Measurements from ENCODE around the gene GRHL1. TPM values are rescaled to one million over a fixed set of nuclear protein-coding genes. Genes with fewer than 3 reads are reported as not detected.
"Not testable (repeated sequence)": the region's sequence is repeated elsewhere in the genome, so short reads cannot be mapped to it uniquely, and the experiment has no call there.

The GRHL1 gene
- total RNA-seq, 1 experiment from 2014 or later: 10.3 TPM

DNA sequence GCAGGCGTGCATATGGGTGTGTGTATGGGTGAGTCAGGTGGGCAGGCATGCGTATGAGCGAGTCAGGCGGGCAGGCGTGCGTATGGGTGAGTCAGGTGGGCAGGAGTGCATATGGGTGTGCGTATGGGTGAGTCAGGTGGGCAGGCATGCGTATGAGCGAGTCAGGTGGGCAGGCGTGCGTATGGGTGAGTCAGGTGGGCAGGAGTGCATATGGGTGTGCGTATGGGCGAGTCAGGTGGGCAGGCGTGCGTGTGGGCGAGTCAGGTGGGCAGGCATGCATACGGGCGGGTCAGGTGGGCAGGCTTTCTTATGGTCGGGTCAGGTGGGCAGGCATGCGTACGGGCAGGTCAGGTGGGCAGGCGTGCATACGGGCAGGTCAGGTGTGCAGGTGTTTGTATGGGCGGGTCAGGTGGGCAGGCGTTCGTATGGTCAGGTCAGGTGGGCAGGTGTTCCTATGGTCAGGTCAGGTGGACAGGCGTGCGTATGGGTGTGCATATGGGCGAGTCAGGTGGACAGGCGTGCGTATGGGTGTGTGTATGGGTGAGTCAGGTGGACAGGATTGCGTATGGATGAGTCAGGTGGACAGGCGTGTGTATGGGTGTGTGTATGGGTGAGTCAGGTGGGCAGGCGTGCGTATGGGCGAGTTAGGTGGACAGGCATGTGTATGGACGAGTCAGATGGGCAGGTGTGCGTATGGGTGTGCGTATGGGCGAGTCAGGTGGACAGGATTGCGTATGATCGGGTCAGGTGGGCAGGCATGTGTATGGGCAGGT is 63.1 kb downstream of the GRHL1 start:
- no peak overlapping the region for H3K9ac ChIP-seq (ENCODE audit: low read length)
- H3K9me3 ChIP-seq (ENCODE audit: low read length): no peaks in the 10 kb centered on the region
- peaks cover 4% of the 10 kb centered on the region; the same call in 1 of the 2 replicates for H3K4me1 ChIP-seq (ENCODE audit: insufficient read depth, low read length)
- H3K4me3 ChIP-seq (ENCODE audit: low read length): no peak overlapping the region
- H3K36me3 ChIP-seq (ENCODE audit: low read depth, low read length): no peaks in the 10 kb centered on the region
- POLR2A ChIA-PET (ENCODE audit: unreplicated experiment): no interaction called here
- H3K4me2 ChIP-seq (ENCODE audit: low read length): no peak overlapping the region
- H2AFZ ChIP-seq (ENCODE audit: low read length): no peak overlapping the region
- ATAC-seq (peak; percentile 57), DNase-seq (peak; percentile 72)
- 0 out of 2 replicates have a peak overlapping the region, but pooled peaks have one; percentile 16 for H3K27ac ChIP-seq (ENCODE audit: low read length)
- H3K9me2 ChIP-seq (replicated peaks; ENCODE audit: low read length): no peaks in the 10 kb centered on the region
- intact Hi-C loops (cut with micrococcal nuclease): no loop called here
- CTCF ChIA-PET: no interaction called here
- no peaks in the 10 kb centered on the region for H3F3A ChIP-seq (ENCODE audit: low read length, unreplicated experiment)
- TF ChIP-seq, protein P1, sequence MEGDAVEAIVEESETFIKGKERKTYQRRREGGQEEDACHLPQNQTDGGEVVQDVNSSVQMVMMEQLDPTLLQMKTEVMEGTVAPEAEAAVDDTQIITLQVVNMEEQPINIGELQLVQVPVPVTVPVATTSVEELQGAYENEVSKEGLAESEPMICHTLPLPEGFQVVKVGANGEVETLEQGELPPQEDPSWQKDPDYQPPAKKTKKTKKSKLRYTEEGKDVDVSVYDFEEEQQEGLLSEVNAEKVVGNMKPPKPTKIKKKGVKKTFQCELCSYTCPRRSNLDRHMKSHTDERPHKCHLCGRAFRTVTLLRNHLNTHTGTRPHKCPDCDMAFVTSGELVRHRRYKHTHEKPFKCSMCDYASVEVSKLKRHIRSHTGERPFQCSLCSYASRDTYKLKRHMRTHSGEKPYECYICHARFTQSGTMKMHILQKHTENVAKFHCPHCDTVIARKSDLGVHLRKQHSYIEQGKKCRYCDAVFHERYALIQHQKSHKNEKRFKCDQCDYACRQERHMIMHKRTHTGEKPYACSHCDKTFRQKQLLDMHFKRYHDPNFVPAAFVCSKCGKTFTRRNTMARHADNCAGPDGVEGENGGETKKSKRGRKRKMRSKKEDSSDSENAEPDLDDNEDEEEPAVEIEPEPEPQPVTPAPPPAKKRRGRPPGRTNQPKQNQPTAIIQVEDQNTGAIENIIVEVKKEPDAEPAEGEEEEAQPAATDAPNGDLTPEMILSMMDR (conservative IDR thresholded peaks at IDR 0.05; ENCODE audit: low read depth, low read length): no peak
- TF ChIP-seq EZH2 (IDR thresholded peaks at IDR 0.05; ENCODE audit: low read length, unreplicated experiment) (no peak), EZH2phosphoT487 (IDR thresholded peaks at IDR 0.05; ENCODE audit: borderline replicate concordance, low read length) (no peak; the same call in 1 of the 2 replicates)
- no peaks in the 10 kb centered on the region for H4K20me1 ChIP-seq (ENCODE audit: low read length)
- H3K27me3 ChIP-seq (ENCODE audit: low read length): no peaks in the 10 kb centered on the region
- H3K79me2 ChIP-seq (ENCODE audit: low read length): no peaks in the 10 kb centered on the region
- no TSS peak for BruUV-seq (replicated peaks)

DNA sequence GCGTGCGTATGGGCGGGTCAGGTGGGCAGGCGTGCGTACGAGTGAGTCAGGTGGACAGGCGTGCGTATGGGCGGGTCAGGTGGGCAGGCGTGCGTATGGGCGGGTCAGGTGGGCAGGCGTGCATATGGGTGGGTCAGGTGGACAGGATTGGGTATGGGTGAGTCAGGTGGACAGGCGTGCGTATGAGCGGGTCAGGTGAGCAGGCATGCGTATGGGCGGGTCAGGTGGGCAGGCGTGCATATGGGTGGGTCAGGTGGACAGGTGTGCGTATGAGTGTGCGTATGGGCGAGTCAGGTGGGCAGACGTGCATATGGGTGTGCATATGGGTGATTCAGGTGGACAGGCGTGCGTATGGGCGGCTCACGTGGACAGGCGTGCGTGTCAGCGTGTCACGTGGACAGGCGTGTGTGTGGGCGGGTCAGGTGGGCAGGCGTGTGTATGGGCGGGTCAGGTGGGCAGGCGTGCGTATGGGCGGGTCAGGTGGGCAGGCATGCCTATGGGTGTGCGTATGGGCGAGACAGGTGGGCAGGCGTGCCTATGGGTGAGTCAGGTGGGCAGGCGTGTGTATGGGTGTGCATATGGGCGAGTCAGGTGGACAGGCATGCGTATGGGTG is 64.0 kb downstream of the GRHL1 start:
- H3K36me3 ChIP-seq (ENCODE audit: low read depth, low read length); H3K27me3 ChIP-seq (ENCODE audit: low read length); DNase-seq; H3F3A ChIP-seq (ENCODE audit: low read length, unreplicated experiment); H3K4me1 ChIP-seq (ENCODE audit: insufficient read depth, low read length); H3K9ac ChIP-seq (ENCODE audit: low read length); BruUV-seq (replicated peaks); ATAC-seq; H3K27ac ChIP-seq (ENCODE audit: low read length); POLR2A ChIA-PET (ENCODE audit: unreplicated experiment); H3K9me2 ChIP-seq (replicated peaks; ENCODE audit: low read length); H4K20me1 ChIP-seq (ENCODE audit: low read length); H3K79me2 ChIP-seq (ENCODE audit: low read length); H3K4me3 ChIP-seq (ENCODE audit: low read length); CTCF ChIA-PET; intact Hi-C loops (cut with micrococcal nuclease); H3K9me3 ChIP-seq (ENCODE audit: low read length); H3K4me2 ChIP-seq (ENCODE audit: low read length); H2AFZ ChIP-seq (ENCODE audit: low read length): not testable (repeated sequence)

DNA sequence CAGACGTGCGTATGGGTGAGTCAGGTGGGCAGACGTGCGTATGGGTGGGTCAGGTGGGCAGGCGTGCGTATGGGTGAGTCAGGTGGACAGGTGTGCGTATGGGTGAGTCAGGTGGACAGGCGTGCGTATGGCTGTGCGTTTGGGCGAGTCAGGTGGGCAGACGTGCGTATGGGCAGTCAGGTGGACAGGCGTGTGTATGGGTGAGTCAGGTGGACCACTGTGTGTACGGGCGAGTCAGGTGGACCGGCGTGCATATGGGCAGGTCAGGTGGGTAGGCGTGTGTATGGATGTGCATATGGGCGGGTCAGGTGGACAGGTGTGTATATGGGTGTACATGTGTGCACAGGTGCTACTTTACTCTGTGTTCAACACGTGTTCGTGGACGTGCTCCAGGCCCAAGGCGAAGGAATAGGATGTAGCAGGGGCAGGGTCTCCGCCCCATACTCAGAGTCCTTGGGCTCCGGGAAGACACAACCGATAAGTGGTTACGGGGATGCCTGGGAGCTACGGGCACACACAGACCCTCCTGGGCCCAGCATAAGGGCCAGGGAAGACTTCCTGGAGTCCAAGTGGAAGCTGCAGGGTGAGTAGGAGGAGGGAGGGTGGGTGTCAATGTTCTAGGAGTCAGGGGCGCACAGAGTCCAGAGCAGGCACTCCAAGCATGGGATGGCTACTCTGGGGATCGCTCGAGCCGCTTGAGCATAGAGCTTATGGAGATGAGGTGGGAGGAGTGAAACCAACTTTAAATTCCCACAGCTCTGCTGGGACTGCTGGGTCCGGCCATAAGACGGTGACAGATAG is 64.7 kb downstream of the GRHL1 start:
- Histone ChIP-seq H3K9me2 (replicated peaks; ENCODE audit: low read length) (no peaks in the 10 kb centered on the region), H3K79me2 (ENCODE audit: low read length) (no peaks in the 10 kb centered on the region), H3K4me1 (ENCODE audit: insufficient read depth, low read length) (no peaks in the 10 kb centered on the region), H3K9me3 (ENCODE audit: low read length) (no peaks in the 10 kb centered on the region), H3K27me3 (ENCODE audit: low read length) (no peaks in the 10 kb centered on the region), H3K4me2 (ENCODE audit: low read length) (no peak overlapping the region), H3K27ac (ENCODE audit: low read length) (no peak overlapping the region), H2AFZ (ENCODE audit: low read length) (no peak overlapping the region), H3F3A (ENCODE audit: low read length, unreplicated experiment) (no peaks in the 10 kb centered on the region), H3K36me3 (ENCODE audit: low read depth, low read length) (no peaks in the 10 kb centered on the region), H3K9ac (ENCODE audit: low read length) (no peak overlapping the region), H4K20me1 (ENCODE audit: low read length) (no peaks in the 10 kb centered on the region), H3K4me3 (ENCODE audit: low read length) (no peak overlapping the region)
- ATAC-seq (no peak), DNase-seq (no peak)
- BruUV-seq (replicated peaks): no TSS peak
- CTCF ChIA-PET: interaction anchor here (0.5 kb wide), 1 partner anchor 63 kb away, joined by 3 read pairs; no protein-coding TSS in a partner anchor
- intact Hi-C loops (cut with micrococcal nuclease): no loop called here
- POLR2A ChIA-PET (ENCODE audit: unreplicated experiment): no interaction called here
- TF ChIP-seq, protein P1 (conservative IDR thresholded peaks at IDR 0.05; ENCODE audit: low read depth, low read length): no peak
- TF ChIP-seq EZH2phosphoT487 (IDR thresholded peaks at IDR 0.05; ENCODE audit: borderline replicate concordance, low read length): no peak
- no peak for TF ChIP-seq EZH2 (IDR thresholded peaks at IDR 0.05; ENCODE audit: low read length, unreplicated experiment)

Data from PC-3 (cell line).